H1 (cell line): ENCODE data around the gene HMCN2. TPM values are rescaled to one million over a fixed set of nuclear protein-coding genes. Genes with fewer than 3 reads are reported as not detected.

ENCODE experiments used
- CHD7 ChIP-seq: fragments of 300-600 bp; sonication (generic); IDR thresholded peaks from 2 replicates; pipeline ENCODE4 v1.7.1; 2012; ENCODE audit warnings: low read length, moderate library complexity, mild to moderate bottlenecking, inconsistent platforms; ENCODE audit not compliant: insufficient replicate concordance
- RAD21 ChIP-seq, 2 experiments: IDR thresholded peaks in 1 of 2; conservative IDR thresholded peaks in 1 of 2; 2 replicates each; pipeline ENCODE4 v1.6.1; 2011; ENCODE audit warnings: low read depth in 2 of 2, low read length in 2 of 2, improper control_type of control experiment in 1 of 2, inconsistent platforms in 1 of 2, mild to moderate bottlenecking in 1 of 2, moderate library complexity in 1 of 2
- SIX5 ChIP-seq: IDR thresholded peaks from 2 replicates; pipeline ENCODE4 v1.6.1; 2011; ENCODE audit warnings: mild to moderate bottlenecking, low read depth, low read length
- polyA plus RNA-seq, 7 experiments: library from polyadenylated mRNA; depleted of rRNA in 3 of 7; stranded (reverse) in 5 of 7; unstranded in 2 of 7; fragments of >200 nt in 5 of 7; fragments of 200-250 nt in 2 of 7; gene quantifications; 1 replicate in 5 of 7; 2 replicates in 1 of 7; 4 replicates in 1 of 7; pipeline versions ENCODE4 v1.2.1 to v1.2.3, GENCODE V29; 2011 to 2013; ENCODE audit warnings: missing spikeins in 2 of 7, mixed read lengths in 2 of 7
- total RNA-seq: library from RNA; stranded (reverse); fragmentation: NEBNext Ultra II Directional; extraction: Animal tissue kit (Norgen Biotek cat#: 25700); gene quantifications from 2 replicates; pipeline ENCODE4 v1.2.1, GENCODE V29; 2021

The HMCN2 gene
- total and polyA plus RNA-seq, 2 of the 8 experiments (the other 6 are each of a cell fraction or from before 2014, with no cell fraction given) = 5.0 to 9.1 TPM

- no peak for TF ChIP-seq CHD7
- TF ChIP-seq SIX5 = no peak
- TF ChIP-seq RAD21 (IDR thresholded peaks at IDR 0.05 in 1 of 2, conservative IDR thresholded peaks at IDR 0.05 in 1 of 2; ENCODE audit: low read depth in 2 of 2, low read length in 2 of 2) = no peak
These were observed 62.3 kb downstream of the HMCN2 start (continued) for GRCh38 chr9:130327781-130328348.
